Neural cell (in vitro differentiated cells): ENCODE results near the gene ZNF787. TPM values are rescaled to one million over a fixed set of nuclear protein-coding genes. Genes with fewer than 3 reads are reported as not detected.

Source experiments
- polyA plus RNA-seq: library from polyadenylated mRNA; depleted of rRNA; stranded (reverse); fragments of >200 nt; gene quantifications from 2 replicates; pipeline ENCODE4 v1.2.3, GENCODE V29; 2014
- small RNA-seq, 3 experiments: library from RNA; depleted of rRNA; stranded (forward); fragments of <200 nt; gene quantifications; one replicate each; pipeline ENCODE3, GENCODE V24; 2012

The ZNF787 gene
- polyA plus RNA-seq, 1 donor from 2014 or later: 11.4 TPM

Small RNAs within 50 kb of the gene (small RNA-seq; reads per million reads assigned to genes)
- gene AC024580.2 (0 reads per million in 3 experiments), gene RF00019 (0 to 1.2 (median 0) reads per million in 3 experiments)

Other genes with a start within 250 kb of the ZNF787 start
- not detected in 2 replicates for gene NLRP13, start 189.0 kb downstream of the ZNF787 start, polyA plus RNA-seq
- not detected in 2 replicates for gene NLRP8, start 173.5 kb downstream of the ZNF787 start, polyA plus RNA-seq
- not detected in 2 replicates for gene NLRP5, start 134.5 kb downstream of the ZNF787 start, polyA plus RNA-seq
- 45.6 and 54.2 TPM in 2 replicates for gene ZNF444, start 20.0 kb upstream of the ZNF787 start, polyA plus RNA-seq
- gene GALP, start 54.7 kb upstream of the ZNF787 start, polyA plus RNA-seq: not detected in 2 replicates
- gene ZSCAN5B, start 76.5 kb upstream of the ZNF787 start, polyA plus RNA-seq: 0.24 TPM in 1 of 2 replicates, not detected in the other
- gene ZSCAN5C, start 81.0 kb upstream of the ZNF787 start, polyA plus RNA-seq: not detected in 2 replicates
- not detected in 2 replicates for gene EDDM13, start 151.5 kb upstream of the ZNF787 start, polyA plus RNA-seq
- gene ZSCAN5A, start 193.5 kb upstream of the ZNF787 start, polyA plus RNA-seq: 9.2 and 11.8 TPM in 2 replicates